HCT116 (cell line): ENCODE data around the gene RAB8B. TPM values are rescaled to one million over a fixed set of nuclear protein-coding genes. Genes with fewer than 3 reads are reported as not detected.

Source experiments
- ATAC-seq: fragments of 200-7000 bp; cut with Tn5 transposase; 2 replicates; pipeline ENCODE4 v1.9.1; 2020; ENCODE audit warnings: mild to moderate bottlenecking, moderate library complexity
- BruUV-seq: library from RNA; stranded (reverse); fragments of 400-500 nt; replicated peaks from 2 replicates; lab custom pipeline; 2021; lab: Mats Ljungman, UMichigan
- CTCF ChIA-PET: fragments of 300-600 bp; sonication (Branson Sonifier 250); formaldehyde crosslinking; loops from one replicate; lab custom pipeline; 2021; ENCODE audit warnings: antibody characterized with exemption; lab: Charles Lee
- POLR2A ChIA-PET: fragments of 300-600, 350-600 bp; sonication (Branson Sonifier 250); formaldehyde crosslinking; loops from one replicate; lab custom pipeline; 2021; ENCODE audit warnings: antibody characterized with exemption; lab: Charles Lee
- RAD21 ChIA-PET, 2 experiments: fragments of 300-600 bp; sonication (Branson Sonifier 250); formaldehyde crosslinking; loops; one replicate each; lab custom pipeline; 2023; ENCODE audit warnings: low total read pairs in 2 of 2; ENCODE audit not compliant: uncharacterized antibody in 2 of 2, unreplicated experiment in 2 of 2, low non-redundant PET in 1 of 2; lab: Charles Lee
- DNase-seq: peaks from one replicate; pipeline ENCODE4 v3.0.0-alpha.2; 2010; ENCODE audit warnings: low read depth, low spot score
- H2AFZ ChIP-seq: fragments of 200-600 bp; shearing (Covaris generic), sonication (generic); 2 replicates; pipeline ENCODE4 v1.6.1; 2017; ENCODE audit warnings: low read depth, mixed run types, mixed read lengths, antibody characterized with exemption, low read length; ENCODE audit not compliant: poor library complexity, severe bottlenecking
- H3K27ac ChIP-seq: 2 replicates; pipeline ENCODE4 v1.5.1; 2012; ENCODE audit warnings: low read depth, low read length
- H3K27me3 ChIP-seq: fragments of 200-600 bp; sonication (generic); 2 replicates; pipeline ENCODE4 v1.6.1; 2016; ENCODE audit warnings: mixed run types, low read length, mixed read lengths; ENCODE audit not compliant: insufficient read depth
- H3K36me3 ChIP-seq, 2 experiments: fragments of 200-500 bp in 1 of 2; fragments of 200-600 bp in 1 of 2; sonication (Bioruptor generic) in 1 of 2; sonication (generic) in 1 of 2; 2 replicates each; pipeline versions ENCODE4 v1.5.1 to v1.6.1; 2014 to 2016; ENCODE audit warnings: low read length in 2 of 2, inconsistent platforms in 1 of 2, mixed read lengths in 1 of 2, mixed run types in 1 of 2; ENCODE audit not compliant: insufficient read depth in 2 of 2, control insufficient read depth in 1 of 2
- H3K4me1 ChIP-seq, 2 experiments: fragments of 200-600 bp in 1 of 2; sonication (generic) in 1 of 2; 2 replicates each; pipeline versions ENCODE4 v1.5.1 to v1.6.1; 2012 to 2017; ENCODE audit warnings: low read length in 2 of 2, inconsistent platforms in 1 of 2, mild to moderate bottlenecking in 1 of 2, mixed read lengths in 1 of 2, mixed run types in 1 of 2, moderate library complexity in 1 of 2; ENCODE audit not compliant: insufficient read depth in 2 of 2, control insufficient read depth in 1 of 2
- H3K4me2 ChIP-seq: fragments of 200-600 bp; sonication (generic); 2 replicates; pipeline ENCODE4 v1.6.1; 2017; ENCODE audit warnings: mixed run types, low read length, mixed read lengths
- H3K4me3 ChIP-seq, 2 experiments: fragments of 200-600 bp in 1 of 2; sonication (generic) in 1 of 2; replicated peaks in 1 of 2; 2 replicates each; pipeline ENCODE4 v1.5.1; 2011 to 2016; ENCODE audit warnings: low read length in 2 of 2, control low read depth in 1 of 2, low read depth in 1 of 2, mild to moderate bottlenecking in 1 of 2, mixed read lengths in 1 of 2, mixed run types in 1 of 2
- H3K79me2 ChIP-seq: fragments of 200-600 bp; sonication (generic); 2 replicates; pipeline ENCODE4 v1.6.1; 2017; ENCODE audit warnings: mild to moderate bottlenecking, mixed run types, low read length, moderate library complexity, mixed read lengths; ENCODE audit not compliant: insufficient read depth
- H3K9ac ChIP-seq: fragments of 200-600 bp; sonication (generic); 2 replicates; pipeline ENCODE4 v1.6.1; 2016; ENCODE audit warnings: low read length, mixed read lengths
- H3K9me2 ChIP-seq: fragments of 200-600 bp; sonication (generic), shearing (Covaris generic); 2 replicates; pipeline ENCODE4 v1.6.1; 2017; ENCODE audit warnings: mixed run types, mild to moderate bottlenecking, moderate library complexity; ENCODE audit not compliant: insufficient read depth
- H3K9me3 ChIP-seq, 2 experiments: fragments of 200-500 bp in 1 of 2; fragments of 200-600 bp in 1 of 2; sonication (Bioruptor generic) in 1 of 2; sonication (generic) in 1 of 2; 2 replicates each; pipeline ENCODE4 v1.6.1; 2014 to 2017; ENCODE audit warnings: low read length in 2 of 2, mixed read lengths in 2 of 2, inconsistent platforms in 1 of 2, low read depth in 1 of 2, mild to moderate bottlenecking in 1 of 2, mixed run types in 1 of 2, moderate library complexity in 1 of 2; ENCODE audit not compliant: control insufficient read depth in 1 of 2, insufficient read depth in 1 of 2
- H4K20me1 ChIP-seq: fragments of 200-600 bp; sonication (generic), shearing (Covaris generic); 2 replicates; pipeline ENCODE4 v1.6.1; 2017; ENCODE audit warnings: mixed run types, mild to moderate bottlenecking, moderate library complexity; ENCODE audit not compliant: insufficient read depth
- CTCF ChIP-seq, 3 experiments: fragments of 200-600 bp in 1 of 3; sonication (generic) in 1 of 3; IDR thresholded peaks in 2 of 3; conservative IDR thresholded peaks in 1 of 3; 2 replicates each; pipeline ENCODE4 v1.5.1; 2012 to 2017; ENCODE audit warnings: low read depth in 2 of 3, low read length in 2 of 3, antibody characterized with exemption in 1 of 3, borderline replicate concordance in 1 of 3, control low read depth in 1 of 3, mild to moderate bottlenecking in 1 of 3, mixed read lengths in 1 of 3, mixed run types in 1 of 3, moderate library complexity in 1 of 3; ENCODE audit not compliant: insufficient read depth in 1 of 3
- EGR1 ChIP-seq: IDR thresholded peaks from 2 replicates; pipeline ENCODE4 v1.6.1; 2012; ENCODE audit warnings: low read depth
- ELF1 ChIP-seq: IDR thresholded peaks from 2 replicates; pipeline ENCODE4 v1.6.1; 2012; ENCODE audit warnings: low read depth, borderline replicate concordance
- EZH2 ChIP-seq: fragments of 200-600 bp; sonication (generic); IDR thresholded peaks from 2 replicates; pipeline ENCODE4 v1.6.1; 2017; ENCODE audit warnings: antibody characterized with exemption, mixed run types
- EZH2phosphoT487 ChIP-seq: fragments of 200-600 bp; IDR thresholded peaks from 2 replicates; pipeline ENCODE4 v1.6.1; 2018; ENCODE audit warnings: antibody characterized with exemption, borderline replicate concordance
- JUND ChIP-seq: IDR thresholded peaks from 2 replicates; pipeline ENCODE4 v1.6.1; 2012
- POLR2A ChIP-seq: IDR thresholded peaks from 2 replicates; pipeline ENCODE4 v1.7.0; 2011; ENCODE audit warnings: borderline replicate concordance; ENCODE audit not compliant: insufficient read depth, insufficient read length; ENCODE audit errors: extremely low read depth
- REST ChIP-seq: IDR thresholded peaks from 2 replicates; pipeline ENCODE4 v1.6.1; 2012; ENCODE audit warnings: low read depth
- SP1 ChIP-seq: IDR thresholded peaks from 2 replicates; pipeline ENCODE4 v1.6.1; 2012; ENCODE audit warnings: low read depth
- YY1 ChIP-seq: IDR thresholded peaks from 2 replicates; pipeline ENCODE4 v1.6.1; 2011; ENCODE audit warnings: low read length, low read depth, moderate library complexity, mild to moderate bottlenecking; ENCODE audit not compliant: insufficient replicate concordance; ENCODE audit errors: extremely low read depth
- ZFX ChIP-seq: fragments of 450-650 bp; IDR thresholded peaks from 2 replicates; pipeline ENCODE4 v1.6.1; 2017
- intact Hi-C: fragments of 100-400 bp; cut with micrococcal nuclease; formaldehyde crosslinking; loops from 2 replicates; pipeline ENCODE4 v1.10.0; 2022
- total RNA-seq: library from RNA; stranded (reverse); gene quantifications from one replicate; pipeline ENCODE4 v1.2.1, GENCODE V29; 2021; ENCODE audit not compliant: unreplicated experiment

Gene RAB8B
- total RNA-seq, 1 experiment from 2014 or later = 19.4 TPM

GRCh38 chr15:63305260-63305659 lies 115.9 kb downstream of the RAB8B start (continued):
- TF ChIP-seq REST (no peak), EZH2 (no peak), YY1 (no peak), EGR1 (no peak), EZH2phosphoT487 (no peak), SP1 (no peak), JUND (no peak), POLR2A (no peak)

DNA sequence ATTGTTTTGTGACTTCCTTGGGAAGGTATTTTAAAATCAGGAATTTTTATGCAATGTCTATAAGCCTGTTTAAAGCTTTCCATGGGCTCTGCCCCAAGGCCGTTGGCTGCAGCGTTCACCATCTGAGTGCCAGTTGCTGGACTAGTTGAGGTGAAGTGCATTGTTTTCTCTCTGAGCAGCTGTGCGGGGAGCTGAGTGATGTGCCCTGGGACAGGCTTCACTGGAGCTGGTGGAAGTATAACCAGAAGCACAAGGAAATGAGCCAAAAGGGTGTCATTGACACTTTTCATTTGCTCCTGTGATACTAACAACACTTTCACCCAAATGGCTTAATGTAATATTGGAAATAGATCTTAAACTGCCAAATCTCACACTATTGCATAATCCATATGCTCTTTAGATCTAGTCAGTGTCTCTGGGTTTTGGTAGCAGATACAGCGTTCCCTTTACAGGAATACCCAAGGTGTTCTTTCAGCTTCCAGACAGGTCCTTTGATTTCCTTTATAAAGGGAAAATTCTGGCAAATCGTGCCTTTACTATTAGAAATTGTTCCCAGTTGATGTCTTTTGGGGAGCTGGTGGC lies 117.2 kb downstream of the RAB8B start:
- DNase-seq (no peak), ATAC-seq (no peak)
- no peak for TF ChIP-seq EZH2
- no peak for TF ChIP-seq EGR1
- TF ChIP-seq POLR2A = no peak
- TF ChIP-seq ELF1 = no peak
- TF ChIP-seq YY1 = no peak
- TF ChIP-seq EZH2phosphoT487 = no peak
- no peak for TF ChIP-seq CTCF (IDR thresholded peaks at IDR 0.05 in 2 of 3, conservative IDR thresholded peaks at IDR 0.05 in 1 of 3; ENCODE audit: borderline replicate concordance in 1 of 3, insufficient read depth in 1 of 3, low read depth in 2 of 3, low read length in 2 of 3)
- no peak for TF ChIP-seq ZFX
- Histone ChIP-seq H3K9me2 (no peaks in the 10 kb centered on the region), H2AFZ (no peak overlapping the region), H3K4me3 (no peak overlapping the region), H3K4me1 (no peaks in the 10 kb centered on the region), H3K27me3 (no peaks in the 10 kb centered on the region), H3K27ac (no peak overlapping the region), H3K4me2 (no peak overlapping the region), H3K9me3 (no peaks in the 10 kb centered on the region), H3K36me3 (no peaks in the 10 kb centered on the region), H3K79me2 (no peaks in the 10 kb centered on the region), H3K9ac (no peak overlapping the region), H4K20me1 (no peaks in the 10 kb centered on the region)
- ChIA-PET POLR2A (no interaction called here), CTCF (no interaction called here), RAD21 (no interaction called here)
- intact Hi-C loops = no loop called here
- no TSS peak for BruUV-seq
